ENCODE results near the gene TMEM45A.
"Not testable (repeated sequence)": the region's sequence is repeated elsewhere in the genome, so short reads cannot be mapped to it uniquely, and the experiment has no call there.

The TMEM45A gene

DNA sequence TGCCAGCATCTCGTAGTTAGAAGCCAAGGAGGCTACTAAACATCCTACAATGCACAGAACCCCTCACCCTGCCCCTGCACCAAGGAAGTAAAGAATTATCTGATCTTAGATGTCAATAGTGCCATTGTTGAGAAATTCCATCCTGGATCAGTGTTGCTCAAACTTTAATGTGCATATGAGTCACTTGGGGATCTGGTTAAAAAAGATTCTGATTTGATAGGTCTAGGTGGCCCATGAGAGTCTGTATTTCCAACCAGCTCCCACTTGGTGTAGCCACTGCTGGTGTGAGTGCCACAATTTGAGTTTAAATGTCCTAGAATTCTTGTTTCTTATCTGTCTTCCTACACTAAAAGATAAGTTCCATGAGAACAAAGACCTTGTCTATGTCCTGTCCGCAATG lies 43.7 kb downstream of the TMEM45A start:
- DNase-seq: no peak

DNA sequence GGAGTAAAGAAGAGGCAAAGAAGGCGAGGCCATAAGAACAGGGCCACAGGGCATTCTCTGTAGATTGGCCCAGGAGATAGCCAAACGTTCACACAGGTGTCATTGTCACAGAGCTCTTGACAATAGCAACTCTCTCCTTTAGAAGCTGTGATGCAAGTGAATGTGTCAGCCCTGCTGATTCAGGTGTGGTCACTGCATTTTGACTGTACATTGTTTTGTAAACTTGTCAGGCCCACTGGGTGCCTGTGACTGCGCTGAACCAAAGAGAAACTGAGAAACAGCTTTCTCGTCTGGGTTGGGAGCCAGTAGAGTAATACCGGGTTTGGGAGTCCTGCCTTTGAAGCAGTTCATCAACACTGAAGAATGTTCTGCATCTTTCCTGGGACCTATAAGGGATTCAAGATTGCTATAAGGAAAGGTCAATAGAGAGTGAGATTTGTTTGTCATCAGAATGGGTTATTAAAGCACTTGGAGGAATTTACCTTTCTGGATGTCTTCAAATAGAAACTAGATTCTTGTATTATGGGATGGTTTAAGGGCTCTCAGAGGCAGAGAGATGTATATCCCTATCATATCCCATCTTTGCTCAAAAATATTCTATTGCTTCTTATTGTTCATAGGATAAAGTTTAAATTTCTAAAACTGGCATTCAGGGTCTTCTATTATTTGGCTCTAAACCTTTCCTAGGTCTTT lies 45.4 kb downstream of the TMEM45A start:
- no peak for DNase-seq

DNA sequence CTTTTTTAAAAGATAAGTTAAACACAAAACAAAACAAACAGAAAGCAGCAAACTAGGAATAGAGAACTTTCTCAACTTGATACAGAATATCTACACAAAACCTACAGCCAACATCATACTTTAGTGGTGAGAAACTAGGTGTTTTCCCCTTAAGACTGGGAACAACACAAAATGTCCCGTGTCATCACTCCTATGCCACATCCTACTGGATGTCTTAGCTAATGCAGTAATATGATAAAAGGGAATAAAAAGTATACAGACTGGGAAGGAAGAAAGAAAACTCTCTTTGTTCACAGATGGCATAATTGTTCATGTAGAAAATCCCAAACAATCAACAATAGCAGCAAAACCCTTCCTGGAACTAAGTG lies 45.9 kb downstream of the TMEM45A start:
- DNase-seq: no peak

DNA sequence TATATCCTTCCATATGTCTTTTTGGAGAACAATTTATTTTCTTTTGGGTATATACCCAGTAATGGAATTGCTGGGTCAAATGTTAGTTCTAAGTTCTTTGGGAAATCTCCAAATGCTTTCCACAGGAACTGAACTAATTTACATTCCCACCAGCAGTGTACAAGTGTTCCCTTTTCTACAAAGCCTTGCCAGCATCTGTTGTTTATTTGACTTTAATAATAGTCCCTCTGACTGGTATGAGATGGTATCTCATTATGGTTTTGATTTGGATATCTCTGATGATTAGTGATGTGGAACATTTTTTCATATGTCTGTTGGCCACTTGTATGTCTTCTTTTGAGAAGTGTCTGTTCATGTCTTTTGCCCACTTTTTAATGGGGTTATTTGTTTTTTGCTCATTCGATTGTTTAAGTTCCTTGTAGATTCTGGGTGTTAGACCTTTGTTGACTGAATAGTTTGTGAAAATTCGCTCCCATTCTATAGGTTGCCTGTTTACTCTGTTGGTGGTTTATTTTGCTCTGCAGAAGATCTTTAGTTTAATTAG lies 48.4 kb downstream of the TMEM45A start:
- no peak for DNase-seq

DNA sequence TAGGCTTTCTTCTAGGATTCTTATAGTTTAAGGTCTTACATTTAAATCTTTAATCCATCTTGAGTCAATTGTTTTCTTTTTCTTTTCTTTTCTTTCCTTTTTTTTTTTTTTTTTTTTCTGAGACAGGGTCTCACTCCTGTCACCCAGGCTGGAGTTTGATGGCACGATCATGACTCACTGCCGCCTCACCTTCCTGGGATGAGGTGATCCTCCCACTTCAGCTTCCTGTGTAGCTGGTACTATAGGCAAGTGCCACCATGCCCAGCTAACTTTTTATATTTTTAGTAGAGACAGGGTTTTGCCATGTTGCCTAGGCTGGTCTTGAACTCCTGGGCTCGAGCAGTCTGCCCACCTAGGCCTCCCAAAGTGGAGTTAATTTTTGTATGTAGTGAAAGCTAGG lies 49.0 kb downstream of the TMEM45A start:
- DNase-seq: not testable (repeated sequence)

GRCh38 chr3:100545371-100545770 lies 53.0 kb downstream of the TMEM45A start:
- DNase-seq: no peak

DNA sequence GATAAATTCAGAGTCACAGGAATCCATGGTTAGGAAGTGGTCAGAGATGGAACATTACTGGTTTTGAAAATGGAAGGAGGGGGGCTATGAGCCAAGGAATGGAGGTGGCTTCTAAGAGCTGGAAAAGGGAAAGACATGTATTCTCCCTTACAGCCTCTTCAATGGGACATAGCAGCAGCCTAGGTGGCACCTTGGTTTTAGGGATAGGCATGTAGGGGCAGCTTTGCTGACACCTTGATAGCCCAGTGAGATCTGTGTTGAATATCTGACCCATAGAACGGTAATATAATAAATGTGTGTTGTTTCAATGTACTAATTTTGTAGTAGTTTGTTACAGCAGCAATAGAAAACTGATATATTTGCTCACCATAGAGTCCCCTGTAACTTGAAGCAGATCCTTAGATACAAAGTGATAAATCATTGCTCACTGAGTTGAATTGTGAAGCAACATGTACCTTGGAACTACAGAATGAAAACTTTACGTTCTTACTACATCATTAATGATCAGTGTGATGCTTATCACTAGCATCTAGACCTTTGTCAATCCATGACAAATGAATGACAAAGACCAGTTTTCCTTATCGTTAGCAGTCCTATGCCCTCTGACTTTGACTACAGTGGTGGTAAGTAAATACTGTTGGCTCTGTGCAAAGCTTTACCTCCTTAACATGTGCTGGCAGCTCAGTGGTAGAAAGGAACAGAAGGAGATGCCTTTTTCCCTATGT lies 53.8 kb downstream of the TMEM45A start:
- DNase-seq: no peak

- no peak for DNase-seq
Observed at GRCh38 chr3:100548053-100548452, 55.6 kb downstream of the TMEM45A start.

DNA sequence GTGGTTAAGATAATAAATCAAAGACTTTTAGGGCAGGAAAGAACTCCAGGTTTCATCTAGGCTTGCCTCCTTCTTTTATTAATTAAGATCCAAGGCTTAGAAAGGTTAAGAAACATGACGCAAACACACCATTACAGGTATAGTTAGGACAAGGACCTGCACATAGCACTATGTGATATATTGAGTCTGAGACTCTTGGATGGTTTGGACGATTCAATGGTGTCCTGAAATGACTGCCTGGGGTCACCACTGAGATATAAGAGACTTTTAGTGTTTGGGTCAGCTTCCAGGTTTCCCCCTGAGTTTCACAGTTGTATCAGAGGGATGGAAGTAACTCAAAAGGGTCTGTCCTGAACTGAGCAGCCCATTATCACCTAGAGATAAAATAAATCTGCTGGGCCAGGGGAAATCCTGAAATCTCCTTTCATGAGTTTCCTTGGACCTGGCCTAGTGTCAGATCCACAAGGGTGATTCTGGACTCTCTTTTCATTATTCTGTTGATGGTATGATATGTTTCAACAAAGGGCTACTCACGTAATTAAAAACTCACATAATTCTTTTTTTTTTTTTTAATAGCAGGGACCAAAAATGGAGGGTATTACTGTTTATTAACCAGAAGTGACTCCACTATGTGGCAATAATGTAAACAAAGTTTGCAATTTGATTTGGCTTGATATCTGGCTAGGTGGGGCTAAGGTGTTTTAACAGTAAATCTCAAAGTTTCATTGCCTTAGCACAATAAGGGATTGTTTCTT lies 61.4 kb downstream of the TMEM45A start:
- DNase-seq: no peak

- no peak for DNase-seq
Observed at GRCh38 chr3:100554373-100554676, 61.9 kb downstream of the TMEM45A start.

DNA sequence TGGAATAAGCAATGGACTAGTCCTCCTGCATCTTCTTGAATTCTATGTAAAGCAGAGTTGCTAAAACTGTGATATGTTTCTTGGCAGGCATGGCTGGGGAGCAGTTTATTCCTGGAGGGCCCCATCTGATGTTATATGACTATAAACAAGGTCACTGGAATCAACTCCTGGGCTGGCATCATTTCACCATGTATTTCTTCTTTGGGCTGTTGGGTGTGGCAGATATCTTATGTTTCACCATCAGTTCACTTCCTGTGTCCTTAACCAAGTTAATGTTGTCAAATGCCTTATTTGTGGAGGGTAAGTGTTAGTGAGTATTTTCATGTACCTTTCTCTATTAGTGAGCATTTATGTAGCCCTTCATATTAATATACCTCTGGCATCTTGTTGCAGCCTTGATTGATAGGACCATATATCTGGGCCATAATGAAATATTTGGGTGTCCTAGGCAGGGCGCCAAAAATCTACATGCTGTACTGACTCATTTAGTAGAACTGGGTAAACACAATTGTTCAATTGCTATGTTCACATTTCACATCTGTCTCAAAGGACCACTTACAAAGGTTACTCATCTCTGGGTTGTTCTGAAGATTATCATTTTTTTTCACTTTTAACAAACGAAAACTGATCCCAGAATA lies 64.4 kb downstream of the TMEM45A start:
- no peak for DNase-seq

DNA sequence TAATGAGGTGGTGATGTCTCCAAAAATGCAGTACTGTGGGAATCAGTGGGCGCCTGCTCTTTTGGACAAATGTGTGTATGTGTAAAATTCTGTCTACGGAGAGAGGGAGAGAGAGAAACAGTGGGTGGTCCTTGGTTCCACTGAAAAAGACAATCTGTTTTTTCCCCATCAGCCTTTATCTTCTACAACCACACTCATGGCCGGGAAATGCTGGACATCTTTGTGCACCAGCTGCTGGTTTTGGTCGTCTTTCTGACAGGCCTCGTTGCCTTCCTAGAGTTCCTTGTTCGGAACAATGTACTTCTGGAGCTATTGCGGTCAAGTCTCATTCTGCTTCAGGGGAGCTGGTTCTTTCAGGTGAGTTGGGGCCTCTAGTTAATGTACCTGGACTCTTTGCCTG lies 65.8 kb downstream of the TMEM45A start:
- DNase-seq: no peak

DNA sequence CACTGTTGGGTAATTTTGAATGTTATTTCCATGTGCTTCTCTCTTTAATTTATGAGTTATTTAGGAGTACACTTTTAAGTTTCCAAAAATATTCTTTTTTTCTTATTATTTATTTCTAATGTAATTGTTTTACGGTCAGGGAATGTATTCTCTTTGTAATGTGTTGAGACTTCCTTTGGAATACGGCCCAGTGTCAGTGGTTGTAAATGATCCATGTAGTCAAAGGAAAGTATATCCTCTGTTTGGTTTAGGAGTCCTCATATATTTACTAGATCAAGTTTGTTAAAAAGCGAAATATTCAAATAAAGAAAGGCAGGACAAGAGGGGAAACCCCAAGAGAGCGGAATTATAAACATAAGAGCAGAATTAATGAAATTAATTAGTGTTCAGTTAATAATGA lies 68.0 kb downstream of the TMEM45A start:
- DNase-seq: no peak

DNA sequence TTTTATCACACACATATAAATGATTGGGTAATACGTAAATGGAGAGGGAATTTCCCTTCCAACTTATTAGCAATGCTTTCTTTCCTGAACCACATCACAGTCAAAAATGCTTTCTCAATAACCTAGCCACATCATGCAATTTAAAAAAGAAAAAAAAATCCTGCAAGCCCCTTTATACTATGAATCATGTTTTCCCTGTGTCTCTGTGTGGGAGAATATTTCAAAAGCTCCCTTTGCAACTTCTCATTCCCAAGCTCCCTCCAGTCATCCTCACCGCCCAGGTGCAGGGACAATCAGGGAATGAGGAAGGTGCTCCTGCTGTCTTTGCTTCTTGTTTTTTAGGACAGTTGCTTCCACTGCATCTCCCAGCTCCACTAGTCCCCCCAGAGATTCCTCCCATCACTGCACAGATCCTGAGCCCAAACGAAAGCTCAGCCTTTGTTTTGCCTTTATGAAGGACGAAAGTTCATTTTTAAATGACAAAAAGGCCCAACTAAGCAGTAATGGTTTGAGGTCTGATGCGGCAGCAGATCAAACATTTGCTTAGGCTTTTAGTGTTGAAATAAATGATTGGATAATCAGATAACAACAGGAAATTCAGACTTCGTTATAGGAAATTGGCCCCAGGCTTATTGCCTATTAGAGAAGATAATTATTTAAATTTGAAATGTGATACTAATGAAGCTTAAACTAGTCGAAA lies 69.2 kb downstream of the TMEM45A start:
- DNase-seq: no peak

GRCh38 chr3:100562224-100562857 lies 69.9 kb downstream of the TMEM45A start:
- DNase-seq: no peak

GRCh38 chr3:100563228-100563627 lies 70.8 kb downstream of the TMEM45A start:
- DNase-seq: no peak

GRCh38 chr3:100563652-100564211 lies 71.3 kb downstream of the TMEM45A start:
- DNase-seq: no peak

- DNase-seq: no peak
Observed at GRCh38 chr3:100570811-100571210, 78.4 kb downstream of the TMEM45A start.

DNA sequence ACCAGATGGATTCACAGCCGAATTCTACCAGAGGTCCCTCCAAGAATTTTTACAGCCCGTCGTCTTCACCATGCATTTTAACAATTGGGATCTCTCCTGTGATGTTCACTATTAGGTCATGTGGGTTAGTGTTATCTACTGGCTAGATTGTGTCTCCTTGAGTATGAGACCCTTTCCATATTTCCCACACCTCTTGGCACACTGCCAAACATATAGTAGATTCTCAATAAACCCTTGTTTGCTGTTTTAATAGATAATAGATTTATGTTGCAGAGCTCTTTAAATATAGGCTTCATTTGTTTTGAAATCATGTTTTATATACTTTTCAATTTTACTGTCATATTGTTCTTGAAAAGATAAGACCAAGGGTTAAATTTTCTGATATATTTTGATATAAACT lies 82.1 kb downstream of the TMEM45A start:
- no peak for DNase-seq

- DNase-seq: no peak
Observed at GRCh38 chr3:100575704-100576103, 83.3 kb downstream of the TMEM45A start.

GRCh38 chr3:100577382-100578008 lies 85.1 kb downstream of the TMEM45A start:
- DNase-seq: no peak

All from stimulated activated naive CD4-positive, alpha-beta T cell (primary cell).